ACC112 (cell line): Measurements from ENCODE around the gene PTPRR.
A peak's percentile ranks its signal among the peaks of the same experiment; 100 is the strongest.

Experiments used
- H2AFZ ChIP-seq: fragments of 200-600 bp; sonication (generic); one replicate; pipeline ENCODE4 v1.6.0; 2017; ENCODE audit warnings: antibody characterized with exemption, low read length; ENCODE audit not compliant: unreplicated experiment
- H3K27ac ChIP-seq: fragments of 200-600 bp; sonication (generic); 2 replicates; pipeline ENCODE4 v1.5.1; 2014; ENCODE audit warnings: low read depth, mild to moderate bottlenecking, antibody characterized with exemption, low read length, moderate library complexity
- H3K27me3 ChIP-seq: fragments of 200-600 bp; sonication (generic); 2 replicates; pipeline ENCODE4 v1.6.1; 2014; ENCODE audit warnings: mild to moderate bottlenecking, antibody characterized with exemption, low read length, moderate library complexity, mixed read lengths; ENCODE audit not compliant: insufficient read depth
- H3K36me3 ChIP-seq: fragments of 200-600 bp; sonication (generic); 2 replicates; pipeline ENCODE4 v1.6.1; 2016; ENCODE audit warnings: mild to moderate bottlenecking, antibody characterized with exemption, low read length, moderate library complexity, mixed read lengths; ENCODE audit not compliant: insufficient read depth
- H3K4me1 ChIP-seq: fragments of 200-600 bp; sonication (generic); one replicate; pipeline ENCODE4 v1.6.1; 2016; ENCODE audit warnings: low read length, mixed read lengths; ENCODE audit not compliant: insufficient read depth, unreplicated experiment, control insufficient read depth
- H3K4me3 ChIP-seq: fragments of 200-600 bp; sonication (generic); 2 replicates; pipeline ENCODE4 v1.5.1; 2014; ENCODE audit warnings: mild to moderate bottlenecking, low read depth, low read length
- H3K79me2 ChIP-seq: fragments of 200-600 bp; sonication (generic); one replicate; pipeline ENCODE4 v1.6.0; 2016; ENCODE audit warnings: low read length; ENCODE audit not compliant: control insufficient read depth, unreplicated experiment, insufficient read depth

The PTPRR gene

GRCh38 chr12:70724444-70724843 lies 196.1 kb downstream of the PTPRR start:
- H3K27me3 ChIP-seq = no peaks in the 10 kb centered on the region
- no peak overlapping the region for H3K4me3 ChIP-seq
- H2AFZ ChIP-seq = no peak overlapping the region
- H3K27ac ChIP-seq = no peak overlapping the region
- no peaks in the 10 kb centered on the region for H3K4me1 ChIP-seq
- no peaks in the 10 kb centered on the region for H3K36me3 ChIP-seq
- no peaks in the 10 kb centered on the region for H3K79me2 ChIP-seq

DNA sequence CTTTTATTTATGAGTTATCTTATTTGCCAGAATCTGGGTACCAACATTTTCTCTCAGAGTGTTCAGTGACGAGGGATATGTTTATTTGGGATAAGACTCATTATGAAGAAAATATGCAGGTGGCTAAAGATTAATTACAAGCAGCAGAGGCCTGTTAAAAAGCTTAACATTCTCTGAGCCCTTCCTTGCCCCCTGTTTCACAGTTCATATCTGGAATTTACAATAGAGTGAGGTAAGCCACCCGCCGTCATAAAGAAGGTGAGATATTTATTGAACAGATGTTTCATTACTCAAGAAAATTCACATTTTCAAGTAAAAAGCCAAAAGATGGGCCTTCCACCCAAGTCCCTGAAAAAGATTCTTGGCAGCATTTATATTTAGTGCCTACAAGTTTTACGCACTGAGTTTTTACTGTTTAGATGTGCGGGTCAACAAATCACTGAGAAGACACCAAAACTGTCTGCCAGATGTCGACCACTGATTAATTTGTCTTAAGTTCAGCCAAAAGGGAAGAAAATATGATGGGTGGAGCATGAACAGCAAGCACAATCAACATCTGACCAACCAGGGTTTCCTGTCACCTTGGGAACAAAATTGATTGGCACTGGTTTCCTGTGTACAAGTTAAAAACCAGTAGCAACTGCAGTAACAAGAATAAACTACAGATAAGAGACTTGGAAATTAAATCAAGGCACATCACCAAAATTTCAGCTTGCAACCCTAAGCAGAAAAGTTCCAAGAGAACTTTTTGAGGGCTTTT lies 197.8 kb downstream of the PTPRR start:
- Histone ChIP-seq H3K4me1 (no peaks in the 10 kb centered on the region), H2AFZ (no peak overlapping the region), H3K4me3 (no peak overlapping the region), H3K36me3 (no peaks in the 10 kb centered on the region), H3K27ac (no peak overlapping the region), H3K27me3 (no peaks in the 10 kb centered on the region), H3K79me2 (no peaks in the 10 kb centered on the region)

DNA sequence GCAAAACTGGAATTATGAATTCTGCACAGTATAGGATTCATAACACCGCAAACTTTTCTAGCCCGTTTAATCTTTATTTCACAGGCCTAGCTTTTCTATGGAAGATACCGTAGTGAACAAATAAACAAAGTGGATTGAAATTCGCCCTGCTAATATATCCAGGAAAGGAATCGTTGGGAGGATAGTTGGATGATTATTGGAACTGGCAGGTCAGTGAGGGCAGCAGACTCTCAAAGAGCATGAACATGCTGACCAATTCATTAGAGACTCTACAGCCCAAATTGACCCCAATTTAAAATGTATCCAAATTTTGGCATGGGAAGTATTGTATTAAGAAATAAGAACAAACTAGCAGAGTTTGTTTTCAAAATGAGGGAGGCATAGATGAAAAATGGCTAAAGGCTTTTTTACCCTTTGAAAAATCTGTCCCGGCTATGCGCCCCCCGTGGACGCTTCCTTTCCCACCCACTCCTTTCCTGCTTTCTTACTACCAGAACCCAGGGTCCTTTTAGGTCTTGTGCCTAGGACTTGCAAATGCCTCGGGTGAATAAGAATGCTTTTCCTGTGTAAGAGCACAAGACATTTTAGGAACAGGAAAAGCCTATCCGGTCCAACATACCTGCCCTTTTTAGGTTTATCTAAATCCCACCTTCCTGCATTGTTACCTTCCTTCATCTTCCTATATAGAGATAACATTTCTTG lies 198.7 kb downstream of the PTPRR start:
- no peaks in the 10 kb centered on the region for H3K79me2 ChIP-seq
- no peaks in the 10 kb centered on the region for H3K4me1 ChIP-seq
- no peak overlapping the region for H2AFZ ChIP-seq
- no peak overlapping the region for H3K4me3 ChIP-seq
- H3K27ac ChIP-seq = no peak overlapping the region
- no peaks in the 10 kb centered on the region for H3K36me3 ChIP-seq
- H3K27me3 ChIP-seq = no peaks in the 10 kb centered on the region

DNA sequence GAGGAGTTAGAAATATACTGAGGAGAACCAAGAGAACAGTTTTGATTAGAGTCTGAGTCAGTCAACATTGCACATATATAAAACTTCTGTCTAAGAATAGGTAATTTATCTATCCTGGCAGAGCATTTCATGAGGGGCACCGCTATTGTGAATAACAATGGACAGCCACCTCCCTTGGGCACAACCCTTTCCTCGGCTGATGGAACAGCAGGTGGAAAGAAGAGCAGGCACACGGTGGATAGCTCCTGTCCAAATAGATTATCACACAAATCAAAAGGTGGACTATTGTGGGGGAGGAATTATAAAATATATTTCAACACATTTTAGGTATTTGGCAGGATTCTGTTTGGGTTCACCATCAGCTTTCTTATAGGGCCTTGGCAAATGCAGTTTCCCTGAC lies 199.3 kb downstream of the PTPRR start:
- Histone ChIP-seq H3K79me2 (no peaks in the 10 kb centered on the region), H3K4me3 (no peak overlapping the region), H3K27ac (no peak overlapping the region), H3K27me3 (no peaks in the 10 kb centered on the region), H2AFZ (no peak overlapping the region), H3K4me1 (no peaks in the 10 kb centered on the region), H3K36me3 (no peaks in the 10 kb centered on the region)

- no peaks in the 10 kb centered on the region for H3K36me3 ChIP-seq
- no peaks in the 10 kb centered on the region for H3K4me1 ChIP-seq
- H3K27ac ChIP-seq = no peak overlapping the region
- H3K4me3 ChIP-seq = peak overlapping the region; percentile 71
- H3K79me2 ChIP-seq = no peaks in the 10 kb centered on the region
- H2AFZ ChIP-seq = no peak overlapping the region
- H3K27me3 ChIP-seq = no peaks in the 10 kb centered on the region
These were observed 200.7 kb downstream of the PTPRR start for GRCh38 chr12:70719672-70720420.

DNA sequence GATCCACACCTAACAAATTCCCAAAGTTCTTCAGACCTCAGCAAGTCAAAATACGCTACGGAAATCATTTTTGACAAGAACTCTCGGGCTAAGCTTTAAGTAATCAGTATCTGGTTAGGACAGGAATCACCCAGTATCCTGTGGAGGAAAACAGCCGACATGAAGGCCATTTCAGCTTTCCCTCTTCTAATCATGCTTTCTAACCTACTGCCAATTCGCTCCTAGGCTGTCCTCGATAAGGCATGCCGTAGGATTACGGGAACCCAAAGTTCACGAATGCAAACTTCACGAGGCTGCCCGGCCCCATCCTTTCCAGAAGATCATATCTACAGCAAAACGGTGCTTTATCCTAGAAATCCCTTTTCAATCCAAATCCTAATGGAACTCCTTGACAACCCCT lies 201.5 kb downstream of the PTPRR start:
- no peak overlapping the region for H3K4me3 ChIP-seq
- no peak overlapping the region for H3K27ac ChIP-seq
- no peaks in the 10 kb centered on the region for H3K4me1 ChIP-seq
- H3K36me3 ChIP-seq = no peaks in the 10 kb centered on the region
- peak overlapping the region; percentile 22 for H2AFZ ChIP-seq
- no peaks in the 10 kb centered on the region for H3K27me3 ChIP-seq
- no peaks in the 10 kb centered on the region for H3K79me2 ChIP-seq

DNA sequence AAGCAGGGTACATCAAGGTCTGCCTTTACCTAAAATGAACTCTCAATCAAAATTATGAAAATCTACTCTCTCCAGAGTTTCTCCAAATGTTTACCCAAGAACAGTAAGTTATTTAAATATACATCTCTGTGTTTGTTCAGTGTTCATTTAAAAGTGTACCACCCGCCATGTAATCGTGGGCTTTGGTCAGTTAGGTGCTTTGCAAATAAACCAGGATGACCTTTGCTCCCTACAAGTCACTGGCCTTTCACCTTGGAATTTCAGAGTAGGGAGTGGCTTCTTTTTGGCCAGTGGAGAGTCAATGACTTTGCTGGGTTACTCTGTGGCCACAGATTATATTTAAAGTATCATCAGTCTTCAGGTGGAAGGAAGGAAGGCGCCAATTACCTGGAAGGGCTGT lies 208.7 kb downstream of the PTPRR start:
- no peak overlapping the region for H3K4me3 ChIP-seq
- H2AFZ ChIP-seq = no peak overlapping the region
- H3K27me3 ChIP-seq = no peaks in the 10 kb centered on the region
- H3K79me2 ChIP-seq = no peaks in the 10 kb centered on the region
- H3K27ac ChIP-seq = no peak overlapping the region
- no peaks in the 10 kb centered on the region for H3K36me3 ChIP-seq
- no peaks in the 10 kb centered on the region for H3K4me1 ChIP-seq

GRCh38 chr12:70709022-70709421 lies 211.5 kb downstream of the PTPRR start:
- H2AFZ ChIP-seq = no peak overlapping the region
- no peak overlapping the region for H3K4me3 ChIP-seq
- H3K36me3 ChIP-seq = no peaks in the 10 kb centered on the region
- H3K4me1 ChIP-seq = no peaks in the 10 kb centered on the region
- no peaks in the 10 kb centered on the region for H3K27me3 ChIP-seq
- no peak overlapping the region for H3K27ac ChIP-seq
- H3K79me2 ChIP-seq = no peaks in the 10 kb centered on the region

GRCh38 chr12:70706611-70707010 lies 213.9 kb downstream of the PTPRR start:
- Histone ChIP-seq H3K79me2 (no peaks in the 10 kb centered on the region), H3K27ac (no peak overlapping the region), H3K4me1 (no peaks in the 10 kb centered on the region)

DNA sequence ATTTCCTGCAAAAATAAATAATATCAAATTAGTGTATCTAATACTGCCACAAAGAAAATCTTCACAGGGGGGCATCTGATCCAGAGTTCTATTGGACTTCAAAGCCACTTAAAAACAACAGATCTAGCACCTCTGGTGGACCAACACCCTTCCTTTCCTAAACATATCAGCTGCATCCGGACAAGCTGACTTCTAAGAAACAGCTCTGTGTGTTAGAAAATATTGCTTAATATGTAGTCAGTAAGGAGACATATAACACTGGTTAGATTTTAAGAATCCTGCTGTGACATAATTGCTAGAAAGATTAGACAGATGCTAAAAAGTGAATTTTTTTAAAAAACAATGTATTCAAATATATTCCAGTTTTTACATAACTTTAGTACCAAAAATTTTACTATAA lies 222.2 kb downstream of the PTPRR start:
- Histone ChIP-seq H3K4me1 (no peaks in the 10 kb centered on the region), H3K27me3 (no peaks in the 10 kb centered on the region), H3K4me3 (no peak overlapping the region), H3K79me2 (no peaks in the 10 kb centered on the region), H3K36me3 (no peaks in the 10 kb centered on the region), H3K27ac (no peak overlapping the region), H2AFZ (no peak overlapping the region)

More at GRCh38 chr12:70706611-70707010, 213.9 kb downstream of the PTPRR start:
- H3K4me3 ChIP-seq = no peak overlapping the region
- no peaks in the 10 kb centered on the region for H3K36me3 ChIP-seq
- H3K27me3 ChIP-seq = no peaks in the 10 kb centered on the region
- H2AFZ ChIP-seq = no peak overlapping the region
